K562 (cell line): ENCODE data around the gene CBFA2T2. TPM values are rescaled to one million over a fixed set of nuclear protein-coding genes. Genes with fewer than 3 reads are reported as not detected.

Source experiments
- ARID2 ChIP-seq: fragments of 450-650 bp; IDR thresholded peaks from 2 replicates; pipeline ENCODE4 v1.6.1; 2017; ENCODE audit warnings: antibody characterized with exemption, mild to moderate bottlenecking
- BRCA1 ChIP-seq, 2 experiments: fragments of 450-650 bp in 1 of 2; sonication (generic) in 1 of 2; formaldehyde crosslinking in 1 of 2; IDR thresholded peaks; 2 replicates each; pipeline versions ENCODE4 v1.5.0 to v1.6.1; 2017 to 2020; ENCODE audit warnings: mild to moderate bottlenecking in 1 of 2, missing genetic modification reagents in 1 of 2
- FOXK1 ChIP-seq: sonication (generic); formaldehyde crosslinking; IDR thresholded peaks from 2 replicates; pipeline ENCODE4 v1.8.0; 2022; ENCODE audit warnings: missing genetic modification reagents, mild to moderate bottlenecking, borderline replicate concordance
- FUS ChIP-seq: fragments of 200-400 bp; formaldehyde crosslinking; optimal IDR thresholded peaks from 2 replicates; pipeline ENCODE3; 2017; ENCODE audit warnings: low read depth, low read length
- GTF2B ChIP-seq: IDR thresholded peaks from 2 replicates; pipeline ENCODE4 v1.6.1; 2011; ENCODE audit not compliant: insufficient read length; ENCODE audit errors: extremely low read depth
- HDAC6 ChIP-seq: IDR thresholded peaks from 2 replicates; pipeline ENCODE4 v1.6.1; 2012; ENCODE audit warnings: low read depth, mild to moderate bottlenecking, control low read depth, inconsistent platforms, low read length, moderate library complexity
- HIVEP1 ChIP-seq: fragments of 250-450 bp; sonication (Bioruptor Pico); IDR thresholded peaks from 2 replicates; pipeline ENCODE4 v1.4.0; 2020; ENCODE audit warnings: mild to moderate bottlenecking
- KAT7 ChIP-seq: sonication (generic); formaldehyde crosslinking; IDR thresholded peaks from 2 replicates; pipeline ENCODE4 v1.8.0; 2022; ENCODE audit warnings: missing genetic modification reagents, mild to moderate bottlenecking, borderline replicate concordance
- LARP7 ChIP-seq: fragments of 450-650 bp; IDR thresholded peaks from 2 replicates; pipeline ENCODE4 v1.6.1; 2016
- MTF1 ChIP-seq: fragments of 250-450 bp; sonication (Bioruptor Pico); IDR thresholded peaks from 2 replicates; pipeline ENCODE4 v1.9.0; 2021; ENCODE audit warnings: moderate library complexity, mild to moderate bottlenecking, inconsistent platforms, borderline replicate concordance
- SAP30 ChIP-seq: fragments of 200-600 bp; sonication (generic); IDR thresholded peaks from 2 replicates; pipeline ENCODE4 v1.6.1; 2012; ENCODE audit warnings: borderline replicate concordance, low read depth, mild to moderate bottlenecking, moderate library complexity, low read length, control low read depth, inconsistent platforms; ENCODE audit not compliant: insufficient read depth, poor library complexity, severe bottlenecking
- SMARCA5 ChIP-seq: fragments of 450-650 bp; IDR thresholded peaks from 2 replicates; pipeline ENCODE4 v1.6.1; 2016
- SRSF1 ChIP-seq: fragments of 200-400 bp; formaldehyde crosslinking; IDR thresholded peaks from 2 replicates; pipeline ENCODE4 v1.6.1; 2017; ENCODE audit warnings: mild to moderate bottlenecking, low read depth, low read length, moderate library complexity
- TAF15 ChIP-seq: fragments of 200-400 bp; formaldehyde crosslinking; IDR thresholded peaks from 2 replicates; pipeline ENCODE4 v1.6.1; 2017; ENCODE audit warnings: mild to moderate bottlenecking, low read depth, low read length, moderate library complexity
- TFAP4 ChIP-seq: sonication (generic); formaldehyde crosslinking; IDR thresholded peaks from 2 replicates; pipeline ENCODE4 v1.8.0; 2022; ENCODE audit warnings: missing genetic modification reagents, mild to moderate bottlenecking, moderate library complexity, borderline replicate concordance
- THAP12 ChIP-seq: fragments of 250-450 bp; sonication (Bioruptor Pico); IDR thresholded peaks from 2 replicates; pipeline ENCODE4 v1.9.0; 2021; ENCODE audit warnings: mild to moderate bottlenecking, inconsistent platforms
- TRIM24 ChIP-seq, 2 experiments: fragments of 450-650 bp; IDR thresholded peaks; 2 replicates each; pipeline ENCODE4 v1.6.1; 2016
- ZBTB1 ChIP-seq: sonication (generic); formaldehyde crosslinking; IDR thresholded peaks from 2 replicates; pipeline ENCODE4 v1.8.1; 2023; ENCODE audit warnings: missing genetic modification reagents, low read depth, mild to moderate bottlenecking, borderline replicate concordance
- ZNF639 ChIP-seq, 2 experiments: fragments of 200-800 bp in 1 of 2; sonication (Bioruptor generic) in 1 of 2; sonication (generic) in 1 of 2; formaldehyde crosslinking in 1 of 2; IDR thresholded peaks in 1 of 2; conservative IDR thresholded peaks in 1 of 2; 2 replicates each; pipeline versions ENCODE4 v1.5.0 to v1.6.1; 2016 to 2020; ENCODE audit warnings: missing compliant biosample characterization in 1 of 2, missing genetic modification characterization in 1 of 2, missing genetic modification reagents in 1 of 2
- ZNF668 ChIP-seq: fragments of 250-450 bp; sonication (Bioruptor Pico); IDR thresholded peaks from 2 replicates; pipeline ENCODE4 v1.8.0; 2022; ENCODE audit warnings: mild to moderate bottlenecking, inconsistent platforms
- ZNF695 ChIP-seq: fragments of 450-650 bp; formaldehyde crosslinking; IDR thresholded peaks from 2 replicates; pipeline ENCODE4 v1.4.0; 2020; ENCODE audit warnings: mild to moderate bottlenecking, moderate library complexity
- ZNF717 ChIP-seq: fragments of 250-450 bp; sonication (Bioruptor Pico); IDR thresholded peaks from 2 replicates; pipeline ENCODE4 v1.5.0; 2021
- polyA plus RNA-seq, 8 experiments: library from polyadenylated mRNA; depleted of rRNA in 4 of 8; stranded (reverse) in 5 of 8; unstranded in 3 of 8; fragments of >200 nt; fragmentation: Nextera tagmentation in 2 of 8; fragmentation: Illumina TruSeq in 1 of 8; extraction: Ambion mirVana in 2 of 8; extraction: Trizol in 1 of 8; gene quantifications; 2 replicates each; pipeline versions ENCODE4 v1.2.1 to v1.2.3, GENCODE V29; 2011 to 2014; ENCODE audit warnings: inconsistent platforms in 1 of 8, missing spikeins in 1 of 8
- total RNA-seq, 7 experiments: library from RNA; depleted of rRNA in 6 of 7; stranded (reverse); fragments of >200 nt in 6 of 7; fragmentation: Illumina TruSeq in 2 of 7; extraction: Trizol in 2 of 7; gene quantifications; 2 replicates each; pipeline versions ENCODE4 v1.2.1 to v1.2.3, GENCODE V29; 2011 to 2021; ENCODE audit warnings: low replicate concordance in 1 of 7

The CBFA2T2 gene
- total and polyA plus RNA-seq, 9 of the 15 experiments (the other 6 are each of a cell fraction or from before 2014, with no cell fraction given) = 0.27 to 9.6 (median 5.8) TPM

- TF ChIP-seq KAT7 (CRISPR knock-in tag) (no peak), SRSF1 (no peak), ZNF717 (CRISPR knock-in tag) (0 out of 2 replicates have a peak, but pooled peaks have one; percentile 12), ZNF695 (CRISPR knock-in tag) (no peak), TAF15 (no peak), HDAC6 (no peak), TFAP4 (peak; percentile 49; the same call in 1 of the 2 replicates), HIVEP1 (CRISPR knock-in tag) (no peak), MTF1 (CRISPR knock-in tag) (no peak), ZNF639 (CRISPR knock-in tag; conservative IDR thresholded peaks at IDR 0.05 in 1 of 2, IDR thresholded peaks at IDR 0.05 in 1 of 2) (no peak), ZBTB1 (CRISPR knock-in tag) (no peak), FUS (no peak), SAP30 (no peak), SMARCA5 (no peak), FOXK1 (CRISPR knock-in tag) (no peak), GTF2B (no peak), BRCA1 (IDR thresholded peaks at IDR 0.05) (no peak), BRCA1 (CRISPR knock-in tag; IDR thresholded peaks at IDR 0.05) (no peak), ARID2 (peak; percentile 68; the same call in 1 of the 2 replicates), THAP12 (CRISPR knock-in tag) (0 out of 2 replicates have a peak, but pooled peaks have one; percentile 4), TRIM24 (IDR thresholded peaks at IDR 0.05) (no peak), LARP7 (no peak), ZNF668 (CRISPR knock-in tag) (no peak)
Measured at GRCh38 chr20:33653218-33653899, 163.5 kb downstream of the CBFA2T2 start (continued).
